K562 (cell line): ENCODE results near the gene SFI1. TPM values are rescaled to one million over a fixed set of nuclear protein-coding genes. Genes with fewer than 3 reads are reported as not detected.

Experiments used
- BCOR ChIP-seq: fragments of 450-650 bp; IDR thresholded peaks from 2 replicates; pipeline ENCODE4 v1.6.1; 2016
- ETV6 ChIP-seq, 3 experiments: fragments of 150-350 bp in 1 of 3; sonication (generic) in 1 of 3; formaldehyde crosslinking in 1 of 3; IDR thresholded peaks; 2 replicates each; pipeline versions ENCODE4 v1.6.1 to v1.8.0; 2014 to 2022; ENCODE audit warnings: borderline replicate concordance in 2 of 3, low read depth in 2 of 3, antibody characterized with exemption in 1 of 3, low read length in 1 of 3, mild to moderate bottlenecking in 1 of 3, missing genetic modification reagents in 1 of 3
- NFIC ChIP-seq: fragments of 450-650 bp; IDR thresholded peaks from 2 replicates; pipeline ENCODE4 v1.6.1; 2017; ENCODE audit warnings: mild to moderate bottlenecking, inconsistent platforms
- RBM25 ChIP-seq: fragments of 200-400 bp; formaldehyde crosslinking; IDR thresholded peaks from 2 replicates; pipeline ENCODE4 v1.6.1; 2018; ENCODE audit warnings: low read length, low read depth, moderate library complexity; ENCODE audit not compliant: severe bottlenecking
- SAP30 ChIP-seq: fragments of 200-600 bp; sonication (generic); IDR thresholded peaks from 2 replicates; pipeline ENCODE4 v1.6.1; 2012; ENCODE audit warnings: borderline replicate concordance, low read depth, mild to moderate bottlenecking, moderate library complexity, low read length, control low read depth, inconsistent platforms; ENCODE audit not compliant: insufficient read depth, poor library complexity, severe bottlenecking
- ZEB2 ChIP-seq: fragments of 450-650 bp; IDR thresholded peaks from 2 replicates; pipeline ENCODE4 v1.6.1; 2016
- ZNF644 ChIP-seq: fragments of 200-800 bp; sonication (Bioruptor generic); IDR thresholded peaks from 2 replicates; pipeline ENCODE4 v1.6.1; 2016; ENCODE audit warnings: low read depth, missing genetic modification characterization, missing compliant biosample characterization
- ZNF780A ChIP-seq: fragments of 250-450 bp; sonication (Bioruptor Pico); IDR thresholded peaks from 2 replicates; pipeline ENCODE4 v1.5.0; 2021; ENCODE audit warnings: mild to moderate bottlenecking
- polyA plus RNA-seq, 8 experiments: library from polyadenylated mRNA; depleted of rRNA in 4 of 8; stranded (reverse) in 5 of 8; unstranded in 3 of 8; fragments of >200 nt; fragmentation: Nextera tagmentation in 2 of 8; fragmentation: Illumina TruSeq in 1 of 8; extraction: Ambion mirVana in 2 of 8; extraction: Trizol in 1 of 8; gene quantifications; 2 replicates each; pipeline versions ENCODE4 v1.2.1 to v1.2.3, GENCODE V29; 2011 to 2014; ENCODE audit warnings: inconsistent platforms in 1 of 8, missing spikeins in 1 of 8
- total RNA-seq, 7 experiments: library from RNA; depleted of rRNA in 6 of 7; stranded (reverse); fragments of >200 nt in 6 of 7; fragmentation: Illumina TruSeq in 2 of 7; extraction: Trizol in 2 of 7; gene quantifications; 2 replicates each; pipeline versions ENCODE4 v1.2.1 to v1.2.3, GENCODE V29; 2011 to 2021; ENCODE audit warnings: low replicate concordance in 1 of 7
- TF ChIP-seq, protein P1 (sequence below): fragments of 450-650 bp; IDR thresholded peaks from 2 replicates; pipeline ENCODE4 v1.6.1; 2017; ENCODE audit warnings: antibody characterized with exemption
- TF ChIP-seq, protein P2 (sequence below): fragments of 450-650 bp; IDR thresholded peaks from 2 replicates; pipeline ENCODE4 v1.6.1; 2017; ENCODE audit warnings: mild to moderate bottlenecking, moderate library complexity
- TF ChIP-seq, protein P3 (sequence below): fragments of 450-650 bp; formaldehyde crosslinking; IDR thresholded peaks from 2 replicates; pipeline ENCODE4 v1.4.0; 2022; ENCODE audit warnings: missing genetic modification characterization
- TF ChIP-seq, protein P4 (sequence below): fragments of 150-350 bp; conservative IDR thresholded peaks from 2 replicates; pipeline ENCODE4 v1.6.1; 2014; ENCODE audit warnings: low read length
- TF ChIP-seq, protein P5 (sequence below): fragments of 450-650 bp; IDR thresholded peaks from 2 replicates; pipeline ENCODE4 v1.6.1; 2016
- TF ChIP-seq, protein P6 (sequence below): fragments of 250-450 bp; sonication (Bioruptor Pico); IDR thresholded peaks from 2 replicates; pipeline ENCODE4 v1.5.0; 2022; ENCODE audit warnings: mild to moderate bottlenecking

The SFI1 gene
- total and polyA plus RNA-seq, 9 of the 15 experiments (the other 6 are each of a cell fraction or from before 2014, with no cell fraction given), result 3.0 to 25.6 (median 14.1) TPM

DNA sequence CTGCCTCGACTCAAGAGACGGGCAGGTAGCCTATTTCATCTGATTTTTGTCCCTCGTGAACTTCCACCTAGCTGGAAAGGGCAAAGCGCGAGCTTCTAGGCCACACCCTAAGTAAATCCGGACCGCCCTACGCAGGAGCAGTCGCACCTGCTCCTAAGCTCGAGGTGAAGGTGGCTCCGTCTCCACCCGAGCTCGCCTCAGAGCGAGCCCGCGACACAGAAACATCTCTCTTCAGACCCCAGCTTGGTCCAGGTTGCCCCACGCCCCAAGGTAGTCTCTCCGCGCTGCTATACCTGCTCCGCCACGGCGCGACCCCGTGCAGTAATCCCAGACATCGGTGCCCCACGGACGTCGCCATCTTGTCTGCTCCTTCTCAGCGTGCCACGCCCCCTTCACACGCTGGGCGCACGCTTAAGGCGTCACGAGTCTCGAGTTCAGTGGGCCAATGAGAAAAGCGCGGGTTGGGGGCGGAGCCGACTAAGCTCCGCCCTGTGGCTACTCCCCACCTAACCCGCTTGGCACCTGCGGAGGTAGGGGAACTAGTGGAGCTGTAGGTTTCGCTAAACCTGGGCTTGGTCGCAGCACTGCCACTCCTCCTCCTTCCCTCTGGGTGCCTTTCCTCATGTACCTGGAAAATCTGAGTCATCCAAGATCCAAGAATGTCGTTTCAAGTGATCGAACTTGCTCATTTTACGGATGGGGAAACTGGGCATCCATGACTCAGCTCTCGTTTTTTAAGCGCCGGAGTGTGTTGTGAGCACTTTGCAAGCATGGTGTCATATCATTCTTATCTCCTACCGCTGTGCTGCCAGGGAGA, 165.7 kb downstream of the SFI1 start, which contains the start of gene PISD (continued):
- TF ChIP-seq, protein P1, sequence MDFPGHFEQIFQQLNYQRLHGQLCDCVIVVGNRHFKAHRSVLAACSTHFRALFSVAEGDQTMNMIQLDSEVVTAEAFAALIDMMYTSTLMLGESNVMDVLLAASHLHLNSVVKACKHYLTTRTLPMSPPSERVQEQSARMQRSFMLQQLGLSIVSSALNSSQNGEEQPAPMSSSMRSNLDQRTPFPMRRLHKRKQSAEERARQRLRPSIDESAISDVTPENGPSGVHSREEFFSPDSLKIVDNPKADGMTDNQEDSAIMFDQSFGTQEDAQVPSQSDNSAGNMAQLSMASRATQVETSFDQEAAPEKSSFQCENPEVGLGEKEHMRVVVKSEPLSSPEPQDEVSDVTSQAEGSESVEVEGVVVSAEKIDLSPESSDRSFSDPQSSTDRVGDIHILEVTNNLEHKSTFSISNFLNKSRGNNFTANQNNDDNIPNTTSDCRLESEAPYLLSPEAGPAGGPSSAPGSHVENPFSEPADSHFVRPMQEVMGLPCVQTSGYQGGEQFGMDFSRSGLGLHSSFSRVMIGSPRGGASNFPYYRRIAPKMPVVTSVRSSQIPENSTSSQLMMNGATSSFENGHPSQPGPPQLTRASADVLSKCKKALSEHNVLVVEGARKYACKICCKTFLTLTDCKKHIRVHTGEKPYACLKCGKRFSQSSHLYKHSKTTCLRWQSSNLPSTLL, result no peak
- TF ChIP-seq SAP30 (peak; percentile 98), NFIC (peak; percentile 15; the same call in 1 of the 2 replicates), BCOR (no peak), ZEB2 (0 out of 2 replicates have a peak, but pooled peaks have one; percentile 29), ZNF644 (tag) (no peak), RBM25 (no peak), ETV6 (IDR thresholded peaks at IDR 0.05; ENCODE audit: borderline replicate concordance in 1 of 2, low read depth in 2 of 2, low read length in 1 of 2) (no peak), ETV6 (CRISPR knock-in tag; IDR thresholded peaks at IDR 0.05; ENCODE audit: borderline replicate concordance) (no peak), ZNF780A (CRISPR knock-in tag) (no peak)
- TF ChIP-seq, protein P2, sequence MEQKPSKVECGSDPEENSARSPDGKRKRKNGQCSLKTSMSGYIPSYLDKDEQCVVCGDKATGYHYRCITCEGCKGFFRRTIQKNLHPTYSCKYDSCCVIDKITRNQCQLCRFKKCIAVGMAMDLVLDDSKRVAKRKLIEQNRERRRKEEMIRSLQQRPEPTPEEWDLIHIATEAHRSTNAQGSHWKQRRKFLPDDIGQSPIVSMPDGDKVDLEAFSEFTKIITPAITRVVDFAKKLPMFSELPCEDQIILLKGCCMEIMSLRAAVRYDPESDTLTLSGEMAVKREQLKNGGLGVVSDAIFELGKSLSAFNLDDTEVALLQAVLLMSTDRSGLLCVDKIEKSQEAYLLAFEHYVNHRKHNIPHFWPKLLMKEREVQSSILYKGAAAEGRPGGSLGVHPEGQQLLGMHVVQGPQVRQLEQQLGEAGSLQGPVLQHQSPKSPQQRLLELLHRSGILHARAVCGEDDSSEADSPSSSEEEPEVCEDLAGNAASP, result no peak
- TF ChIP-seq, protein P3, sequence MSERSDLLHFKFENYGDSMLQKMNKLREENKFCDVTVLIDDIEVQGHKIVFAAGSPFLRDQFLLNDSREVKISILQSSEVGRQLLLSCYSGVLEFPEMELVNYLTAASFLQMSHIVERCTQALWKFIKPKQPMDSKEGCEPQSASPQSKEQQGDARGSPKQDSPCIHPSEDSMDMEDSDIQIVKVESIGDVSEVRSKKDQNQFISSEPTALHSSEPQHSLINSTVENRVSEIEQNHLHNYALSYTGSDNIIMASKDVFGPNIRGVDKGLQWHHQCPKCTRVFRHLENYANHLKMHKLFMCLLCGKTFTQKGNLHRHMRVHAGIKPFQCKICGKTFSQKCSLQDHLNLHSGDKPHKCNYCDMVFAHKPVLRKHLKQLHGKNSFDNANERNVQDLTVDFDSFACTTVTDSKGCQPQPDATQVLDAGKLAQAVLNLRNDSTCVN (CRISPR knock-in tag), result no peak
- TF ChIP-seq, protein P4, sequence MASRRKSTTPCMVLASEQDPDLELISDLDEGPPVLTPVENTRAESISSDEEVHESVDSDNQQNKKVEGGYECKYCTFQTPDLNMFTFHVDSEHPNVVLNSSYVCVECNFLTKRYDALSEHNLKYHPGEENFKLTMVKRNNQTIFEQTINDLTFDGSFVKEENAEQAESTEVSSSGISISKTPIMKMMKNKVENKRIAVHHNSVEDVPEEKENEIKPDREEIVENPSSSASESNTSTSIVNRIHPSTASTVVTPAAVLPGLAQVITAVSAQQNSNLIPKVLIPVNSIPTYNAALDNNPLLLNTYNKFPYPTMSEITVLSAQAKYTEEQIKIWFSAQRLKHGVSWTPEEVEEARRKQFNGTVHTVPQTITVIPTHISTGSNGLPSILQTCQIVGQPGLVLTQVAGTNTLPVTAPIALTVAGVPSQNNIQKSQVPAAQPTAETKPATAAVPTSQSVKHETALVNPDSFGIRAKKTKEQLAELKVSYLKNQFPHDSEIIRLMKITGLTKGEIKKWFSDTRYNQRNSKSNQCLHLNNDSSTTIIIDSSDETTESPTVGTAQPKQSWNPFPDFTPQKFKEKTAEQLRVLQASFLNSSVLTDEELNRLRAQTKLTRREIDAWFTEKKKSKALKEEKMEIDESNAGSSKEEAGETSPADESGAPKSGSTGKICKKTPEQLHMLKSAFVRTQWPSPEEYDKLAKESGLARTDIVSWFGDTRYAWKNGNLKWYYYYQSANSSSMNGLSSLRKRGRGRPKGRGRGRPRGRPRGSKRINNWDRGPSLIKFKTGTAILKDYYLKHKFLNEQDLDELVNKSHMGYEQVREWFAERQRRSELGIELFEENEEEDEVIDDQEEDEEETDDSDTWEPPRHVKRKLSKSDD, result 0 out of 2 replicates have a peak, but pooled peaks have one; percentile 51
- TF ChIP-seq, protein P5, sequence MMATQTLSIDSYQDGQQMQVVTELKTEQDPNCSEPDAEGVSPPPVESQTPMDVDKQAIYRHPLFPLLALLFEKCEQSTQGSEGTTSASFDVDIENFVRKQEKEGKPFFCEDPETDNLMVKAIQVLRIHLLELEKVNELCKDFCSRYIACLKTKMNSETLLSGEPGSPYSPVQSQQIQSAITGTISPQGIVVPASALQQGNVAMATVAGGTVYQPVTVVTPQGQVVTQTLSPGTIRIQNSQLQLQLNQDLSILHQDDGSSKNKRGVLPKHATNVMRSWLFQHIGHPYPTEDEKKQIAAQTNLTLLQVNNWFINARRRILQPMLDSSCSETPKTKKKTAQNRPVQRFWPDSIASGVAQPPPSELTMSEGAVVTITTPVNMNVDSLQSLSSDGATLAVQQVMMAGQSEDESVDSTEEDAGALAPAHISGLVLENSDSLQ, result no peak
- TF ChIP-seq, protein P6, sequence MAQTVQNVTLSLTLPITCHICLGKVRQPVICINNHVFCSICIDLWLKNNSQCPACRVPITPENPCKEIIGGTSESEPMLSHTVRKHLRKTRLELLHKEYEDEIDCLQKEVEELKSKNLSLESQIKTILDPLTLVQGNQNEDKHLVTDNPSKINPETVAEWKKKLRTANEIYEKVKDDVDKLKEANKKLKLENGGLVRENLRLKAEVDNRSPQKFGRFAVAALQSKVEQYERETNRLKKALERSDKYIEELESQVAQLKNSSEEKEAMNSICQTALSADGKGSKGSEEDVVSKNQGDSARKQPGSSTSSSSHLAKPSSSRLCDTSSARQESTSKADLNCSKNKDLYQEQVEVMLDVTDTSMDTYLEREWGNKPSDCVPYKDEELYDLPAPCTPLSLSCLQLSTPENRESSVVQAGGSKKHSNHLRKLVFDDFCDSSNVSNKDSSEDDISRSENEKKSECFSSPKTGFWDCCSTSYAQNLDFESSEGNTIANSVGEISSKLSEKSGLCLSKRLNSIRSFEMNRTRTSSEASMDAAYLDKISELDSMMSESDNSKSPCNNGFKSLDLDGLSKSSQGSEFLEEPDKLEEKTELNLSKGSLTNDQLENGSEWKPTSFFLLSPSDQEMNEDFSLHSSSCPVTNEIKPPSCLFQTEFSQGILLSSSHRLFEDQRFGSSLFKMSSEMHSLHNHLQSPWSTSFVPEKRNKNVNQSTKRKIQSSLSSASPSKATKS (CRISPR knock-in tag), result no peak
